AG04450 (cell line): Measurements from ENCODE around the gene HORMAD2. TPM values are rescaled to one million over a fixed set of nuclear protein-coding genes. Genes with fewer than 3 reads are reported as not detected.

Source experiments
- CTCF ChIA-PET: fragments of 300-600, 350-600 bp; formaldehyde crosslinking; extraction: SDS; loops from one replicate; lab custom pipeline; 2022; ENCODE audit warnings: antibody characterized with exemption, inconsistent platforms; lab: Charles Lee
- POLR2A ChIA-PET: fragments of 350-600 bp; formaldehyde crosslinking; extraction: SDS; loops from one replicate; lab custom pipeline; 2021; ENCODE audit warnings: antibody characterized with exemption, inconsistent platforms; lab: Yijun Ruan, JAX
- DNase-seq: peaks from one replicate; pipeline ENCODE4 v3.0.0-alpha.2; 2011; ENCODE audit warnings: low read depth, low spot score
- H3K27ac ChIP-seq: one replicate; pipeline ENCODE4 v1.5.1; 2012; ENCODE audit warnings: low read depth, low read length, control low read depth
- H3K27me3 ChIP-seq: one replicate; pipeline ENCODE4 v1.6.0; 2012; ENCODE audit warnings: low read length; ENCODE audit not compliant: control insufficient read depth, insufficient read depth
- H3K4me3 ChIP-seq: 2 replicates; pipeline ENCODE4 v1.5.1; 2011; ENCODE audit warnings: mild to moderate bottlenecking, low read depth, low read length, control low read depth
- H3K9me3 ChIP-seq: 2 replicates; pipeline ENCODE4 v1.5.1; 2012; ENCODE audit warnings: low read length; ENCODE audit not compliant: control insufficient read depth, insufficient read depth
- polyA plus RNA-seq: library from polyadenylated mRNA; depleted of rRNA; stranded (reverse); fragments of >200 nt; gene quantifications from 2 replicates; pipeline ENCODE4 v1.2.3, GENCODE V29; 2011
- TF ChIP-seq, protein P1 (sequence below): IDR thresholded peaks from 2 replicates; pipeline ENCODE4 v1.5.1; 2011; ENCODE audit warnings: low read depth, low read length, control low read depth, inconsistent platforms

HORMAD2 gene
- polyA plus RNA-seq, 1 experiment, result not detected

DNA sequence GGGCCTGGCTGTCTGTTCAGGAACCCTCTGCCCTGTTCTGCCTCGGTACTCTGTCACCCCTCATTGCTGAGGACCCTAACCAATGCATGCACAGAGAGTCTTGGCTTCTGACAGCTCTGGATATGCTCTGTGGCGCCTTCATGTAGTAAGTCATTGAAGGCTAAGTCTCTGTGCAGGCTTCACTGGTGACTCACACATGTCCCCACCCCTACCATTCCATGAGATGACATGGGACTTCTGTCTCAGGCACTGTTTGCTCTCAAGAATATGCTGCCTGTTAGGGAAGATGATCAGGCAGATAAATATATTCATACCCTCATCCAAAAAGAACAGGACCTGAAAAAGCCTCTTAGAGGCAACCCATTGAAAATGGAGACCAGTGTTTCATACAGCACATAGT, 43.6 kb upstream of the HORMAD2 start:
- H3K27me3 ChIP-seq, result no peaks in the 10 kb centered on the region
- CTCF ChIA-PET, result interaction anchor here (0.6 to 0.9 kb wide), 2 partner anchors 31 to 381 kb away, joined by 3 to 4 read pairs; no protein-coding TSS in a partner anchor
- H3K4me3 ChIP-seq, result no peak overlapping the region
- POLR2A ChIA-PET, result no interaction called here
- TF ChIP-seq, protein P1, sequence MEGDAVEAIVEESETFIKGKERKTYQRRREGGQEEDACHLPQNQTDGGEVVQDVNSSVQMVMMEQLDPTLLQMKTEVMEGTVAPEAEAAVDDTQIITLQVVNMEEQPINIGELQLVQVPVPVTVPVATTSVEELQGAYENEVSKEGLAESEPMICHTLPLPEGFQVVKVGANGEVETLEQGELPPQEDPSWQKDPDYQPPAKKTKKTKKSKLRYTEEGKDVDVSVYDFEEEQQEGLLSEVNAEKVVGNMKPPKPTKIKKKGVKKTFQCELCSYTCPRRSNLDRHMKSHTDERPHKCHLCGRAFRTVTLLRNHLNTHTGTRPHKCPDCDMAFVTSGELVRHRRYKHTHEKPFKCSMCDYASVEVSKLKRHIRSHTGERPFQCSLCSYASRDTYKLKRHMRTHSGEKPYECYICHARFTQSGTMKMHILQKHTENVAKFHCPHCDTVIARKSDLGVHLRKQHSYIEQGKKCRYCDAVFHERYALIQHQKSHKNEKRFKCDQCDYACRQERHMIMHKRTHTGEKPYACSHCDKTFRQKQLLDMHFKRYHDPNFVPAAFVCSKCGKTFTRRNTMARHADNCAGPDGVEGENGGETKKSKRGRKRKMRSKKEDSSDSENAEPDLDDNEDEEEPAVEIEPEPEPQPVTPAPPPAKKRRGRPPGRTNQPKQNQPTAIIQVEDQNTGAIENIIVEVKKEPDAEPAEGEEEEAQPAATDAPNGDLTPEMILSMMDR, result no peak
- no peaks in the 10 kb centered on the region for H3K9me3 ChIP-seq
- H3K27ac ChIP-seq, result no peak overlapping the region
- DNase-seq, result no peak

DNA sequence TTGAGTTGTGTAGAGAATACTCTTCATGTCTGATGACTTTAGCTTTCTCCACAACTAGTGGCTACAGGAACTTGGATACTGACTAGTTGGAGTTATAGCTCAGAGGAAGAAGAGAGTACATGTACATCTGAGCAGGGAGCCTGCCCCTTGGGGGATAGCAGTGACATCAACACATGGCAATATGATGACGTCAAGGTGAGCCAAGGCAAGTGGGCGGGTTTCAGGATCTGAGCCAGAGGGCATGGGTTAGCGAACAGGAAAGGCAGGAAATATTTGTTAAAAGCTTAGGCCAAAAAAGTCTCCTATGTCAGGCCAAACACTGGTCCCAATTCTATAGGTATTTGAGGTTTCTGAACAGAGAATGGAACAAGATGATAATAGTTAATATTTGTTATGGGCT, 42.0 kb upstream of the HORMAD2 start:
- Histone ChIP-seq H3K4me3 (no peak overlapping the region), H3K27ac (no peak overlapping the region), H3K9me3 (no peaks in the 10 kb centered on the region), H3K27me3 (no peaks in the 10 kb centered on the region)
- TF ChIP-seq, protein P1, result no peak
- POLR2A ChIA-PET, result no interaction called here
- no peak for DNase-seq
- CTCF ChIA-PET, result no interaction called here

DNA sequence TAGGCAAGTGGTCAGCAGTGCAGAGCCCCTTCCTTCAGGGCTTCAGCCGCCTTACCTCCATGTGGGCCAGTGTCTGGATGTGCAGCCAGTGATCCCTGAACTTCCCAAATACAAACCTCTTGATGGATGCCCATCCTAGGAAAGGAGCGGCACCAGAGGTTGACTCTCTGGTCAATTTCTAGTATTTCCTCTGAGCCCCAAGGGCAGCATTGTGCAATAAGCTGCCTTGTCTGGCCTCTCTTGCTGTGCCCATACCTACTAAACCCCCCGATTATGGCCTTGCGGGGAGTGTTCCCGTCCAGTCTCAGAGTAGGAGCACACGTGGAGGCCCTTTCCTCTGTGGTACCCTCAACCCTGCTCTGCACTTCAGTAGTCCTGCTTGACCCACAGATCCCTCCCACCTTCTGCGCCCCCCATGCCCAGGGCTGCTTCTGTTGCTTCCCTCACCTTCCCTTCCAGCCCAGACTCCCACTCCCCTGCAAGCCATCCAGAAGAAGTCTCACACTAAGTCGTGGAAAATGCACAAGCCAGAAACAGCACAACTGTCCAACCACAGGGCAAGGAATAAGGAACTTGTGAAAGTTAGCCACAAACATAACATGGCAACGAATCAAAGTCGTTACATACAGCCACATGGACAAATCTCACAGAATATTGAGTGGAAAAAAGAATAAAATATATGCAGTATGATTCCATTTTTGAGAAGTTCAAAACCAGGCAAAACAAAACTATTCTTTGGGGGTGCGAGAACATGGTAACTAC, 39.6 kb upstream of the HORMAD2 start:
- no peak for DNase-seq
- Histone ChIP-seq H3K9me3 (no peaks in the 10 kb centered on the region), H3K27me3 (no peaks in the 10 kb centered on the region), H3K4me3 (no peak overlapping the region), H3K27ac (peak overlapping the region; percentile 21)
- TF ChIP-seq, protein P1, result no peak
- CTCF ChIA-PET, result no interaction called here
- POLR2A ChIA-PET, result no interaction called here

DNA sequence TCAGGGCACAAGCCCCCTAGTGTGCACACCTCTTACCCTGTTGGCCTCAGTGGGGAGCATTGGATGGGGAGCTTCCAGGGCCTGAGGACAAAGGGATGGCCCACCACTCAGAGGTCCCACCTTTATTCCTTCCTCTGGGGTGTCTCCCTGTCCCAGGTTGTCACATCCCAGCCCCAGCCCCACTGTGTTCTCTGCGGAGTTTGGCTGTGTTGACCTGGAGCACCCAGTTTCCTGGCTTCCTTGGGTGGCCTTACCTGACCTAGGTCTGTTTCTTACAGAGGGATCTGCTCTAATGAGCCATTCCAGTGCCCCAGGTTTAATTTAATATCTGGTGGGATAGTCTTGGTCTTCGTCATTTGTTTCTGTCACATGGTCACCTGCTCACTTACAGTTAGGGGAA, 38.8 kb upstream of the HORMAD2 start:
- Histone ChIP-seq H3K4me3 (no peak overlapping the region), H3K27ac (no peak overlapping the region), H3K9me3 (peaks cover 7% of the 10 kb centered on the region; the same call in 1 of the 2 replicates), H3K27me3 (no peaks in the 10 kb centered on the region)
- CTCF ChIA-PET, result no interaction called here
- TF ChIP-seq, protein P1, result no peak
- POLR2A ChIA-PET, result no interaction called here
- no peak for DNase-seq

DNA sequence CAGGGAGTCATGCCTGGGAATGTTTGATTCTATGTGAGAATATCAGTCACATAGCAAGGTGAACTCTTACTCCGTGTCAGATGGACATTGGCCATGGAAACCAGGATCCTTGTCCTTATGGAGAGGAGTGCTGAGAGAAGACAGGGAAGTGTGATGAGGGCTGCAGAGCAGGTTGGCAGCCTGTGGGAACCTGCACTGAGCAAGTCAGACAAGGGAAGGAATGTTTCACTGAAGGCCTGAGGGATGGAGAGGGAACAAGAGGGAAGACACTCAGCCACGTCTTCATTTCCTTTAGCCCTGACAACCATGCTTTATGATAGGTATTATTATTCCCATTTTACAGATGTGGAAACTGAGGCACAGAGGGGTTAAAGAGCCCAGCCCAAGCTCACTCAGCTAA, 38.4 kb upstream of the HORMAD2 start:
- no peaks in the 10 kb centered on the region for H3K27me3 ChIP-seq
- H3K4me3 ChIP-seq, result no peak overlapping the region
- no peak overlapping the region for H3K27ac ChIP-seq
- DNase-seq, result no peak
- CTCF ChIA-PET, result no interaction called here
- TF ChIP-seq, protein P1, result no peak
- H3K9me3 ChIP-seq, result peaks cover 11% of the 10 kb centered on the region; the same call in 1 of the 2 replicates
- POLR2A ChIA-PET, result no interaction called here
